ENCODE data around the gene TP63.

Gene TP63

DNA sequence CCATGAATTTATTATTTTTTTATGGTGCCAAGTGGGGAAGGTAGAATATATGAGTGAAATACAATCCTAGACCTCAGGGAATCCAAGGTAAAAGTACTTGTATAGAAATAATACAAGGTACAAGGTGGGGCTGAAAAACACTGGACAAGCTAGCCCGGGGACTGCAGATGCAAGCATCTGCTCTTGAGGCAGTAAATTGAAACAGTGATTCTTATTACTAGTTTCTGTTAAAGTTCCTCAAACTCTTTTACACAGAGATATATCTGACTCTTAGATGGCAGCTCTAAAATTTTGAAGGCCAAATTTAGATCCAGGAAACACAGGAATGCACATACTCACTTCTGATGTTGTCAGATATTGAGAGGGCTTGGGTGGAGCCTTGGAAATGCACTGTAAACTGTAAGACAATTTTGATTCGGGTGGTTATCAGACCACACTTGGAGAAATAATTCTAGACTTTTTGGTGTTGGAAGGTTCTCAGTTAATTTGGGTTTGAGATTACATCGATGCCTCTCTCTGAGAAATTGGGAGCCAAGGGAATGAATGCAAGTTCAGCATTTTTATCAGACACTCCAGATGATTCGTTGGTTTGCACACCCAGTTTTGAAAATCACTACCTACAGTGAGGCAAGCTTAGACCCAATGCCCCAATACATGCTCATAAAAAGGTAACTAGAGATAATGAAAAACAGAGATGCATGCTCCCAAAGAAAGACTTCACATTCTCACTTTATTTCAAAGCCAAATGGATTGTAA is 7.3 kb downstream of the TP63 start:
- no peak overlapping the region for H3K4me3 ChIP-seq (ENCODE audit: low read depth, low read length)
- in situ Hi-C loops (cut with HindIII; ENCODE audit: low sequenced_read_pairs), result no loop called here
- no peak for DNase-seq (ENCODE audit: low read depth, low spot score)
- no peak for TF ChIP-seq CTCF (IDR thresholded peaks at IDR 0.05; ENCODE audit: low read depth, low read length)

- H3K4me3 ChIP-seq (ENCODE audit: low read depth, low read length), result no peak overlapping the region
- in situ Hi-C loops (cut with HindIII; ENCODE audit: low sequenced_read_pairs), result no loop called here
- TF ChIP-seq CTCF (IDR thresholded peaks at IDR 0.05; ENCODE audit: low read depth, low read length), result no peak
- DNase-seq (ENCODE audit: low read depth, low spot score), result no peak
These were observed 10.6 kb downstream of the TP63 start for GRCh38 chr3:189641776-189642175.

GRCh38 chr3:189646853-189647542 is 15.8 kb downstream of the TP63 start:
- DNase-seq (ENCODE audit: low read depth, low spot score), result no peak

DNA sequence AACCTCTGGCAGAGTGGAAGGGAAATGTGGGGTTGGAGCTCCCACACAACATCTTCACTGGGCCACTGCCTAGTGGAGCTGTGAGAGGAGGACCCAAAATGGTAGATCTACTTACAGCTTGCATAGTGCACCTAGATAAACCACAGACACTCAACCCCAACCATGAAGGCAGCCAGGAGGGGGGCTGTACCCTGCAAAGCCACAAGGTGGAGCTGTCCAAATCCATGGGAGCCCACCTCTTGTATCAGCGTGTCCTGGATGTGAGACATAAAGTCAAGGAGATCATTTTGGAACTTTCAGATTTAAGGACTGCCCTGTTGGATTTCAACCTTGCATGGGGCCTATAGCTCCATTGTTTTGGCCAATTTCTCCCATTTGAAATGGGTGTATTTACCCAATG is 20.9 kb downstream of the TP63 start:
- TF ChIP-seq CTCF (IDR thresholded peaks at IDR 0.05; ENCODE audit: low read depth, low read length), result peak; percentile 63
- DNase-seq (ENCODE audit: low read depth, low spot score), result no peak
- no peak overlapping the region for H3K4me3 ChIP-seq (ENCODE audit: low read depth, low read length)
- in situ Hi-C loops (cut with HindIII; ENCODE audit: low sequenced_read_pairs), result no loop called here

More at GRCh38 chr3:189646853-189647542, 15.8 kb downstream of the TP63 start:
- H3K4me3 ChIP-seq (ENCODE audit: low read depth, low read length), result no peak overlapping the region
- no peak for TF ChIP-seq CTCF (IDR thresholded peaks at IDR 0.05; ENCODE audit: low read depth, low read length)
- in situ Hi-C loops (cut with HindIII; ENCODE audit: low sequenced_read_pairs), result no loop called here

DNA sequence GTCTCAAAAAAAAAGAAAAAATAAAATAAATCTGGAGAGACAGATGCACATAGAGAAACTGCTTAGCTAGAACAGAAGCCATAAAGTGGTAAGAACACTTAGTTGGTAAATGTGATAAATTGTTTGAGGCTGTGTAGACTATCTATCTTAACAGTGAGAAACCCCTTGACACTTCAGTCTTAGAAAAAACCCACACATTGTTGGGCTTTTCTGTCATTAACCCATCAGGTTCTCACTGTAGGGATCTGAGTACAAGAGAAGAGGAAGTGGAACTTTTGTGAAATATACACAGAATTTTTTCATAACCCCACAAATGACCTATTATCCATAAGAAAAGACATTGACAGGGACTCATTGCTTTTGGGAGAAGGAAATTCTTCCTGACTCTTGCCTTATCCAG is 24.4 kb downstream of the TP63 start:
- DNase-seq (ENCODE audit: low read depth, low spot score), result no peak
- in situ Hi-C loops (cut with HindIII; ENCODE audit: low sequenced_read_pairs), result no loop called here
- no peak for TF ChIP-seq CTCF (IDR thresholded peaks at IDR 0.05; ENCODE audit: low read depth, low read length)
- no peak overlapping the region for H3K4me3 ChIP-seq (ENCODE audit: low read depth, low read length)

GRCh38 chr3:189659571-189659970 is 28.4 kb downstream of the TP63 start:
- in situ Hi-C loops (cut with HindIII; ENCODE audit: low sequenced_read_pairs), result no loop called here
- no peak overlapping the region for H3K4me3 ChIP-seq (ENCODE audit: low read depth, low read length)
- peak; percentile 16 for DNase-seq (ENCODE audit: low read depth, low spot score)
- TF ChIP-seq CTCF (IDR thresholded peaks at IDR 0.05; ENCODE audit: low read depth, low read length), result no peak
